HEK293 (cell line): ENCODE measurements around the gene GDPD5.

Experiments
- MYNN ChIP-seq: fragments of 450-650 bp; formaldehyde crosslinking; IDR thresholded peaks from 2 replicates; pipeline ENCODE4 v1.5.1; 2016; ENCODE audit warnings: missing biosample characterization, missing genetic modification characterization, borderline replicate concordance
- TCF7L2 ChIP-seq: IDR thresholded peaks from 2 replicates; pipeline ENCODE4 v1.6.1; 2011; ENCODE audit warnings: low read depth, mild to moderate bottlenecking, inconsistent platforms, low read length, moderate library complexity, borderline replicate concordance
- ZBTB20 ChIP-seq: fragments of 450-650 bp; formaldehyde crosslinking; IDR thresholded peaks from 2 replicates; pipeline ENCODE4 v1.5.1; 2016; ENCODE audit warnings: missing biosample characterization, missing genetic modification characterization
- ZFP41 ChIP-seq: fragments of 450-650 bp; formaldehyde crosslinking; IDR thresholded peaks from 2 replicates; pipeline ENCODE4 v1.5.1; 2016; ENCODE audit warnings: missing biosample characterization, missing genetic modification characterization, borderline replicate concordance
- ZNF121 ChIP-seq: fragments of 450-650 bp; formaldehyde crosslinking; IDR thresholded peaks from 2 replicates; pipeline ENCODE4 v1.5.1; 2016; ENCODE audit warnings: missing biosample characterization, missing genetic modification characterization
- ZNF274 ChIP-seq, 2 experiments: fragments of 200-500 bp in 1 of 2; fragments of 450-650 bp in 1 of 2; sonication (Bioruptor generic) in 1 of 2; formaldehyde crosslinking in 1 of 2; IDR thresholded peaks; 2 replicates each; pipeline versions ENCODE4 v1.5.1 to v1.6.1; 2014 to 2016; ENCODE audit warnings: borderline replicate concordance in 1 of 2, inconsistent platforms in 1 of 2, low read length in 1 of 2, missing biosample characterization in 1 of 2, missing genetic modification characterization in 1 of 2
- ZNF561 ChIP-seq: fragments of 450-650 bp; IDR thresholded peaks from 2 replicates; pipeline ENCODE4 v1.5.1; 2018; ENCODE audit warnings: missing biosample characterization, missing genetic modification characterization, borderline replicate concordance
- ZNF785 ChIP-seq: fragments of 450-650 bp; formaldehyde crosslinking; IDR thresholded peaks from 2 replicates; pipeline ENCODE4 v1.5.1; 2016; ENCODE audit warnings: missing biosample characterization, missing genetic modification characterization
- TF ChIP-seq, protein P1 (sequence below): fragments of 450-650 bp; formaldehyde crosslinking; IDR thresholded peaks from 2 replicates; pipeline ENCODE4 v1.5.1; 2016; ENCODE audit warnings: missing biosample characterization, missing genetic modification characterization
- TF ChIP-seq, protein P2 (sequence below): fragments of 450-650 bp; formaldehyde crosslinking; IDR thresholded peaks from 2 replicates; pipeline ENCODE4 v1.5.1; 2016; ENCODE audit warnings: missing biosample characterization, missing genetic modification characterization
- TF ChIP-seq, protein P3 (sequence below): fragments of 450-650 bp; formaldehyde crosslinking; IDR thresholded peaks from 2 replicates; pipeline ENCODE4 v1.5.1; 2016; ENCODE audit warnings: missing biosample characterization, missing genetic modification characterization
- TF ChIP-seq, protein P4 (sequence below): fragments of 450-650 bp; formaldehyde crosslinking; IDR thresholded peaks from 2 replicates; pipeline ENCODE4 v1.5.1; 2017; ENCODE audit warnings: missing biosample characterization, missing genetic modification characterization
- TF ChIP-seq, protein P5 (sequence below): fragments of 450-650 bp; IDR thresholded peaks from 2 replicates; pipeline ENCODE4 v1.5.1; 2018; ENCODE audit warnings: missing biosample characterization, missing genetic modification characterization

DNA sequence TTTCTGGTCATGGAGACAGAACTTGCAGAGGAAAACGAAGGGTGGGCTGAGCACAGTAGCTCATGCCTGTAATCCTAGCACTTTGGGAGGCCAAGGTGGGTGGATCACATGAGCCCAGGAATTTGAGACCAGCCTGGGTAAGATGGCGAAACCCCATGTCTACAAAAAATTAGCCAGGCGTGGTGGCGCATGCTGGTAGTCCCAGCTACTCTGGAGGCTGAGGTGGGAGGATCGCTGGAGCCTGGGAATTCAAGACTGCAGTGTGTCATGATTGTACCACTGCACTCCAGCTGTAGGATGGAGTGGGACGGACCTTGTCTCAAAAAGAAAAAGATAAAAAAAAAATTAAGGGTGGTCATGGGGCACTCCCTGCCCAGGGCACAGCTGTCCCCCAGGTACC, 42.2 kb upstream of the GDPD5 start:
- TF ChIP-seq, protein P1, sequence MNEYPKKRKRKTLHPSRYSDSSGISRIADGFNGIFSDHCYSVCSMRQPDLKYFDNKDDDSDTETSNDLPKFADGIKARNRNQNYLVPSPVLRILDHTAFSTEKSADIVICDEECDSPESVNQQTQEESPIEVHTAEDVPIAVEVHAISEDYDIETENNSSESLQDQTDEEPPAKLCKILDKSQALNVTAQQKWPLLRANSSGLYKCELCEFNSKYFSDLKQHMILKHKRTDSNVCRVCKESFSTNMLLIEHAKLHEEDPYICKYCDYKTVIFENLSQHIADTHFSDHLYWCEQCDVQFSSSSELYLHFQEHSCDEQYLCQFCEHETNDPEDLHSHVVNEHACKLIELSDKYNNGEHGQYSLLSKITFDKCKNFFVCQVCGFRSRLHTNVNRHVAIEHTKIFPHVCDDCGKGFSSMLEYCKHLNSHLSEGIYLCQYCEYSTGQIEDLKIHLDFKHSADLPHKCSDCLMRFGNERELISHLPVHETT (tag by site-specific recombination): no peak
- TF ChIP-seq, protein P2, sequence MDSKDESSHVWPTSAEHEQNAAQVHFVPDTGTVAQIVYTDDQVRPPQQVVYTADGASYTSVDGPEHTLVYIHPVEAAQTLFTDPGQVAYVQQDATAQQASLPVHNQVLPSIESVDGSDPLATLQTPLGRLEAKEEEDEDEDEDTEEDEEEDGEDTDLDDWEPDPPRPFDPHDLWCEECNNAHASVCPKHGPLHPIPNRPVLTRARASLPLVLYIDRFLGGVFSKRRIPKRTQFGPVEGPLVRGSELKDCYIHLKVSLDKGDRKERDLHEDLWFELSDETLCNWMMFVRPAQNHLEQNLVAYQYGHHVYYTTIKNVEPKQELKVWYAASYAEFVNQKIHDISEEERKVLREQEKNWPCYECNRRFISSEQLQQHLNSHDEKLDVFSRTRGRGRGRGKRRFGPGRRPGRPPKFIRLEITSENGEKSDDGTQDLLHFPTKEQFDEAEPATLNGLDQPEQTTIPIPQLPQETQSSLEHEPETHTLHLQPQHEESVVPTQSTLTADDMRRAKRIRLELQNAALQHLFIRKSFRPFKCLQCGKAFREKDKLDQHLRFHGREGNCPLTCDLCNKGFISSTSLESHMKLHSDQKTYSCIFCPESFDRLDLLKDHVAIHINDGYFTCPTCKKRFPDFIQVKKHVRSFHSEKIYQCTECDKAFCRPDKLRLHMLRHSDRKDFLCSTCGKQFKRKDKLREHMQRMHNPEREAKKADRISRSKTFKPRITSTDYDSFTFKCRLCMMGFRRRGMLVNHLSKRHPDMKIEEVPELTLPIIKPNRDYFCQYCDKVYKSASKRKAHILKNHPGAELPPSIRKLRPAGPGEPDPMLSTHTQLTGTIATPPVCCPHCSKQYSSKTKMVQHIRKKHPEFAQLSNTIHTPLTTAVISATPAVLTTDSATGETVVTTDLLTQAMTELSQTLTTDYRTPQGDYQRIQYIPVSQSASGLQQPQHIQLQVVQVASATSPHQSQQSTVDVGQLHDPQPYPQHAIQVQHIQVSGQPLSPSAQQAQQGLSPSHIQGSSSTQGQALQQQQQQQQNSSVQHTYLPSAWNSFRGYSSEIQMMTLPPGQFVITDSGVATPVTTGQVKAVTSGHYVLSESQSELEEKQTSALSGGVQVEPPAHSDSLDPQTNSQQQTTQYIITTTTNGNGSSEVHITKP: no peak
- TF ChIP-seq, protein P3, sequence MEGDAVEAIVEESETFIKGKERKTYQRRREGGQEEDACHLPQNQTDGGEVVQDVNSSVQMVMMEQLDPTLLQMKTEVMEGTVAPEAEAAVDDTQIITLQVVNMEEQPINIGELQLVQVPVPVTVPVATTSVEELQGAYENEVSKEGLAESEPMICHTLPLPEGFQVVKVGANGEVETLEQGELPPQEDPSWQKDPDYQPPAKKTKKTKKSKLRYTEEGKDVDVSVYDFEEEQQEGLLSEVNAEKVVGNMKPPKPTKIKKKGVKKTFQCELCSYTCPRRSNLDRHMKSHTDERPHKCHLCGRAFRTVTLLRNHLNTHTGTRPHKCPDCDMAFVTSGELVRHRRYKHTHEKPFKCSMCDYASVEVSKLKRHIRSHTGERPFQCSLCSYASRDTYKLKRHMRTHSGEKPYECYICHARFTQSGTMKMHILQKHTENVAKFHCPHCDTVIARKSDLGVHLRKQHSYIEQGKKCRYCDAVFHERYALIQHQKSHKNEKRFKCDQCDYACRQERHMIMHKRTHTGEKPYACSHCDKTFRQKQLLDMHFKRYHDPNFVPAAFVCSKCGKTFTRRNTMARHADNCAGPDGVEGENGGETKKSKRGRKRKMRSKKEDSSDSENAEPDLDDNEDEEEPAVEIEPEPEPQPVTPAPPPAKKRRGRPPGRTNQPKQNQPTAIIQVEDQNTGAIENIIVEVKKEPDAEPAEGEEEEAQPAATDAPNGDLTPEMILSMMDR: no peak
- TF ChIP-seq, protein P4, sequence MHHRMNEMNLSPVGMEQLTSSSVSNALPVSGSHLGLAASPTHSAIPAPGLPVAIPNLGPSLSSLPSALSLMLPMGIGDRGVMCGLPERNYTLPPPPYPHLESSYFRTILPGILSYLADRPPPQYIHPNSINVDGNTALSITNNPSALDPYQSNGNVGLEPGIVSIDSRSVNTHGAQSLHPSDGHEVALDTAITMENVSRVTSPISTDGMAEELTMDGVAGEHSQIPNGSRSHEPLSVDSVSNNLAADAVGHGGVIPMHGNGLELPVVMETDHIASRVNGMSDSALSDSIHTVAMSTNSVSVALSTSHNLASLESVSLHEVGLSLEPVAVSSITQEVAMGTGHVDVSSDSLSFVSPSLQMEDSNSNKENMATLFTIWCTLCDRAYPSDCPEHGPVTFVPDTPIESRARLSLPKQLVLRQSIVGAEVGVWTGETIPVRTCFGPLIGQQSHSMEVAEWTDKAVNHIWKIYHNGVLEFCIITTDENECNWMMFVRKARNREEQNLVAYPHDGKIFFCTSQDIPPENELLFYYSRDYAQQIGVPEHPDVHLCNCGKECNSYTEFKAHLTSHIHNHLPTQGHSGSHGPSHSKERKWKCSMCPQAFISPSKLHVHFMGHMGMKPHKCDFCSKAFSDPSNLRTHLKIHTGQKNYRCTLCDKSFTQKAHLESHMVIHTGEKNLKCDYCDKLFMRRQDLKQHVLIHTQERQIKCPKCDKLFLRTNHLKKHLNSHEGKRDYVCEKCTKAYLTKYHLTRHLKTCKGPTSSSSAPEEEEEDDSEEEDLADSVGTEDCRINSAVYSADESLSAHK (tag by site-specific recombination): no peak
- TF ChIP-seq ZNF561 (tag by site-specific recombination): no peak
- no peak for TF ChIP-seq MYNN (tag by site-specific recombination)
- no peak for TF ChIP-seq ZFP41 (tag by site-specific recombination)
- no peak for TF ChIP-seq ZNF785 (tag by site-specific recombination)
- no peak for TF ChIP-seq ZBTB20 (tag by site-specific recombination)
- TF ChIP-seq TCF7L2: no peak
- TF ChIP-seq, protein P5, sequence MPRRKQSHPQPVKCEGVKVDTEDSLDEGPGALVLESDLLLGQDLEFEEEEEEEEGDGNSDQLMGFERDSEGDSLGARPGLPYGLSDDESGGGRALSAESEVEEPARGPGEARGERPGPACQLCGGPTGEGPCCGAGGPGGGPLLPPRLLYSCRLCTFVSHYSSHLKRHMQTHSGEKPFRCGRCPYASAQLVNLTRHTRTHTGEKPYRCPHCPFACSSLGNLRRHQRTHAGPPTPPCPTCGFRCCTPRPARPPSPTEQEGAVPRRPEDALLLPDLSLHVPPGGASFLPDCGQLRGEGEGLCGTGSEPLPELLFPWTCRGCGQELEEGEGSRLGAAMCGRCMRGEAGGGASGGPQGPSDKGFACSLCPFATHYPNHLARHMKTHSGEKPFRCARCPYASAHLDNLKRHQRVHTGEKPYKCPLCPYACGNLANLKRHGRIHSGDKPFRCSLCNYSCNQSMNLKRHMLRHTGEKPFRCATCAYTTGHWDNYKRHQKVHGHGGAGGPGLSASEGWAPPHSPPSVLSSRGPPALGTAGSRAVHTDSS (tag by site-specific recombination): no peak
- no peak for TF ChIP-seq ZNF274 (IDR thresholded peaks at IDR 0.05; ENCODE audit: low read length)
- TF ChIP-seq ZNF274 (tag by site-specific recombination; IDR thresholded peaks at IDR 0.05; ENCODE audit: borderline replicate concordance): no peak
- no peak for TF ChIP-seq ZNF121
